ENCODE data around the gene MBD3.

MBD3 gene

GRCh38 chr19:1612114-1613086, 19.7 kb upstream of the MBD3 start:
- no peaks in the 10 kb centered on the region for H3K9me3 Mint-ChIP-seq (ENCODE audit: low read depth)
- peaks cover 40% of the 10 kb centered on the region for H3K4me1 Mint-ChIP-seq (ENCODE audit: low read depth)
- no peak overlapping the region for H3K4me3 Mint-ChIP-seq
- no peak overlapping the region for H3K27ac Mint-ChIP-seq
- H3K27me3 Mint-ChIP-seq: no peaks in the 10 kb centered on the region
- H3K36me3 Mint-ChIP-seq: peaks cover 3% of the 10 kb centered on the region

- Mint-ChIP-seq H3K36me3 (peaks cover 3% of the 10 kb centered on the region), H3K9me3 (ENCODE audit: low read depth) (no peaks in the 10 kb centered on the region), H3K27ac (no peak overlapping the region), H3K4me1 (ENCODE audit: low read depth) (peaks cover 31% of the 10 kb centered on the region), H3K27me3 (no peaks in the 10 kb centered on the region), H3K4me3 (no peak overlapping the region)
Measured at GRCh38 chr19:1611353-1611752, 18.7 kb upstream of the MBD3 start.

GRCh38 chr19:1610579-1610978, 17.9 kb upstream of the MBD3 start:
- no peaks in the 10 kb centered on the region for H3K9me3 Mint-ChIP-seq (ENCODE audit: low read depth)
- no peaks in the 10 kb centered on the region for H3K27me3 Mint-ChIP-seq
- H3K4me3 Mint-ChIP-seq: no peak overlapping the region
- no peaks in the 10 kb centered on the region for H3K36me3 Mint-ChIP-seq
- no peak overlapping the region for H3K27ac Mint-ChIP-seq
- H3K4me1 Mint-ChIP-seq (ENCODE audit: low read depth): peaks cover 35% of the 10 kb centered on the region

- Mint-ChIP-seq H3K27me3 (no peaks in the 10 kb centered on the region), H3K27ac (no peak overlapping the region), H3K4me1 (ENCODE audit: low read depth) (peaks cover 36% of the 10 kb centered on the region), H3K36me3 (no peaks in the 10 kb centered on the region), H3K9me3 (ENCODE audit: low read depth) (no peaks in the 10 kb centered on the region), H3K4me3 (peak overlapping the region; percentile 65)
Measured at GRCh38 chr19:1609680-1610474, 17.2 kb upstream of the MBD3 start.

- no peaks in the 10 kb centered on the region for H3K36me3 Mint-ChIP-seq
- H3K9me3 Mint-ChIP-seq (ENCODE audit: low read depth): no peaks in the 10 kb centered on the region
- H3K27ac Mint-ChIP-seq: no peak overlapping the region
- no peak overlapping the region for H3K4me3 Mint-ChIP-seq
- H3K4me1 Mint-ChIP-seq (ENCODE audit: low read depth): peaks cover 41% of the 10 kb centered on the region
- no peaks in the 10 kb centered on the region for H3K27me3 Mint-ChIP-seq
Measured at GRCh38 chr19:1609103-1609396, 16.4 kb upstream of the MBD3 start.

GRCh38 chr19:1608359-1609102, 15.9 kb upstream of the MBD3 start:
- Mint-ChIP-seq H3K36me3 (no peaks in the 10 kb centered on the region), H3K27ac (no peak overlapping the region), H3K9me3 (ENCODE audit: low read depth) (no peaks in the 10 kb centered on the region), H3K4me3 (peak overlapping the region; percentile 62), H3K4me1 (ENCODE audit: low read depth) (peaks cover 42% of the 10 kb centered on the region), H3K27me3 (no peaks in the 10 kb centered on the region)

GRCh38 chr19:1606138-1606651, 13.5 kb upstream of the MBD3 start:
- Mint-ChIP-seq H3K27me3 (no peaks in the 10 kb centered on the region), H3K36me3 (no peaks in the 10 kb centered on the region), H3K9me3 (ENCODE audit: low read depth) (no peaks in the 10 kb centered on the region), H3K27ac (peak overlapping the region; percentile 100), H3K4me3 (peak overlapping the region; percentile 98), H3K4me1 (ENCODE audit: low read depth) (peaks cover 50% of the 10 kb centered on the region)

GRCh38 chr19:1605236-1606137, 12.8 kb upstream of the MBD3 start, which contains the start of gene UQCR11:
Gene UQCR11 (minus strand): TSS chr19:1605462. CDS start chr19:1605409, 53 bp downstream.
- no peaks in the 10 kb centered on the region for H3K36me3 Mint-ChIP-seq
- peak within 1 kb of the TSS; percentile 98 for H3K4me3 Mint-ChIP-seq
- H3K9me3 Mint-ChIP-seq (ENCODE audit: low read depth): no peaks in the 10 kb centered on the region
- no peaks in the 10 kb centered on the region for H3K27me3 Mint-ChIP-seq
- peak within 1 kb of the TSS; percentile 100 for H3K27ac Mint-ChIP-seq
- peaks cover 45% of the 10 kb centered on the region for H3K4me1 Mint-ChIP-seq (ENCODE audit: low read depth)

- no peaks in the 10 kb centered on the region for H3K27me3 Mint-ChIP-seq
- H3K27ac Mint-ChIP-seq: no peak overlapping the region
- peaks cover 25% of the 10 kb centered on the region for H3K4me1 Mint-ChIP-seq (ENCODE audit: low read depth)
- H3K36me3 Mint-ChIP-seq: no peaks in the 10 kb centered on the region
- no peaks in the 10 kb centered on the region for H3K9me3 Mint-ChIP-seq (ENCODE audit: low read depth)
- peak overlapping the region; percentile 44 for H3K4me3 Mint-ChIP-seq
Measured at GRCh38 chr19:1602091-1602707, 9.5 kb upstream of the MBD3 start.

- Mint-ChIP-seq H3K27ac (no peak overlapping the region), H3K36me3 (no peaks in the 10 kb centered on the region), H3K4me3 (peak overlapping the region; percentile 44), H3K4me1 (ENCODE audit: low read depth) (peaks cover 24% of the 10 kb centered on the region), H3K27me3 (no peaks in the 10 kb centered on the region), H3K9me3 (ENCODE audit: low read depth) (no peaks in the 10 kb centered on the region)
Measured at GRCh38 chr19:1601613-1602064, 9.0 kb upstream of the MBD3 start.

GRCh38 chr19:1599460-1599846, 6.8 kb upstream of the MBD3 start:
- no peaks in the 10 kb centered on the region for H3K27me3 Mint-ChIP-seq
- H3K9me3 Mint-ChIP-seq (ENCODE audit: low read depth): no peaks in the 10 kb centered on the region
- H3K4me3 Mint-ChIP-seq: no peak overlapping the region
- H3K27ac Mint-ChIP-seq: no peak overlapping the region
- no peaks in the 10 kb centered on the region for H3K36me3 Mint-ChIP-seq
- peaks cover 16% of the 10 kb centered on the region for H3K4me1 Mint-ChIP-seq (ENCODE audit: low read depth)

GRCh38 chr19:1598777-1599459, 6.3 kb upstream of the MBD3 start:
- no peaks in the 10 kb centered on the region for H3K9me3 Mint-ChIP-seq (ENCODE audit: low read depth)
- H3K36me3 Mint-ChIP-seq: no peaks in the 10 kb centered on the region
- no peak overlapping the region for H3K4me3 Mint-ChIP-seq
- H3K27ac Mint-ChIP-seq: no peak overlapping the region
- H3K27me3 Mint-ChIP-seq: no peaks in the 10 kb centered on the region
- peaks cover 11% of the 10 kb centered on the region for H3K4me1 Mint-ChIP-seq (ENCODE audit: low read depth)

GRCh38 chr19:1593501-1593772, 772 bp upstream of the MBD3 start:
- H3K9me3 Mint-ChIP-seq (ENCODE audit: low read depth): no peaks in the 10 kb centered on the region
- peaks cover 17% of the 10 kb centered on the region for H3K4me1 Mint-ChIP-seq (ENCODE audit: low read depth)
- no peak overlapping the region for H3K27ac Mint-ChIP-seq
- peak overlapping the region; percentile 89 for H3K4me3 Mint-ChIP-seq
- H3K27me3 Mint-ChIP-seq: no peaks in the 10 kb centered on the region
- H3K36me3 Mint-ChIP-seq: peaks cover 3% of the 10 kb centered on the region

All from activated naive CD8-positive, alpha-beta T cell (primary cell).